Omental fat pad (tissue), 4 donors: Measurements from ENCODE around the gene BOK. TPM values are rescaled to one million over a fixed set of nuclear protein-coding genes. Genes with fewer than 3 reads are reported as not detected.
"Not testable (repeated sequence)": the region's sequence is repeated elsewhere in the genome, so short reads cannot be mapped to it uniquely, and the experiment has no call there.

Source experiments
- ATAC-seq: fragments of 150-250 bp; one replicate; pipeline ENCODE4 v1.9.1; 2016; ENCODE audit warnings: mild to moderate bottlenecking, moderate library complexity; ENCODE audit not compliant: low FRiP score
- DNase-seq: peaks from one replicate; pipeline ENCODE4 v3.0.0-alpha.2; 2019; ENCODE audit warnings: low spot score
- total RNA-seq, 4 donors: library from RNA; depleted of rRNA; stranded (reverse); fragments of >200 nt; gene quantifications; one replicate each; pipeline ENCODE4 v1.1.0, GENCODE V29; 2016
- TF ChIP-seq, protein P1 (sequence below), 3 donors: fragments of 450-650 bp; IDR thresholded peaks; one replicate each; pipeline ENCODE4 v1.5.1; 2016 to 2017; ENCODE audit warnings: antibody characterized with exemption in 3 of 3, mild to moderate bottlenecking in 3 of 3, moderate library complexity in 2 of 3

The BOK gene
- total RNA-seq, 4 donors from 2014 or later, result 79.6 to 179 (median 88.2) TPM

DNA sequence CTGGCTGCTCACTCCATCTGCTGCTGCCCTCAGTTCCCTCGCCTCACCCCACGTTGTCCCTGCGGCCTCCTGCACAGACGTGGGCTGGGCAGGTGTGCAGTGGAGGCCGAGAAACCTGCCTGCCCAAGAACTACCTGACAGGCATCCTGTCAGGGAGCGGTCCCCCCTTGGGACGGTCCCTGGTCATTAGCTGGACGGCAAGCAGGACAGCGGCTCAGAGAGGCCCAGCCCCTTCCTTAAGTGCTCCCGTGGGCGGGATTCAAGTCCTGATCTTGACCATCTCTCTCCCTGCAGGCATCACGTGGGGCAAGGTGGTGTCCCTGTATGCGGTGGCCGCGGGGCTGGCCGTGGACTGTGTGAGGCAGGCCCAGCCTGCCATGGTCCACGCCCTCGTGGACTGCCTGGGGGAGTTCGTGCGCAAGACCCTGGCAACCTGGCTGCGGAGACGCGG lies 11.3 kb downstream of the BOK start:
- DNase-seq, result no peak
- TF ChIP-seq, protein P1, sequence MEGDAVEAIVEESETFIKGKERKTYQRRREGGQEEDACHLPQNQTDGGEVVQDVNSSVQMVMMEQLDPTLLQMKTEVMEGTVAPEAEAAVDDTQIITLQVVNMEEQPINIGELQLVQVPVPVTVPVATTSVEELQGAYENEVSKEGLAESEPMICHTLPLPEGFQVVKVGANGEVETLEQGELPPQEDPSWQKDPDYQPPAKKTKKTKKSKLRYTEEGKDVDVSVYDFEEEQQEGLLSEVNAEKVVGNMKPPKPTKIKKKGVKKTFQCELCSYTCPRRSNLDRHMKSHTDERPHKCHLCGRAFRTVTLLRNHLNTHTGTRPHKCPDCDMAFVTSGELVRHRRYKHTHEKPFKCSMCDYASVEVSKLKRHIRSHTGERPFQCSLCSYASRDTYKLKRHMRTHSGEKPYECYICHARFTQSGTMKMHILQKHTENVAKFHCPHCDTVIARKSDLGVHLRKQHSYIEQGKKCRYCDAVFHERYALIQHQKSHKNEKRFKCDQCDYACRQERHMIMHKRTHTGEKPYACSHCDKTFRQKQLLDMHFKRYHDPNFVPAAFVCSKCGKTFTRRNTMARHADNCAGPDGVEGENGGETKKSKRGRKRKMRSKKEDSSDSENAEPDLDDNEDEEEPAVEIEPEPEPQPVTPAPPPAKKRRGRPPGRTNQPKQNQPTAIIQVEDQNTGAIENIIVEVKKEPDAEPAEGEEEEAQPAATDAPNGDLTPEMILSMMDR (IDR thresholded peaks at IDR 0.05), result no peak

DNA sequence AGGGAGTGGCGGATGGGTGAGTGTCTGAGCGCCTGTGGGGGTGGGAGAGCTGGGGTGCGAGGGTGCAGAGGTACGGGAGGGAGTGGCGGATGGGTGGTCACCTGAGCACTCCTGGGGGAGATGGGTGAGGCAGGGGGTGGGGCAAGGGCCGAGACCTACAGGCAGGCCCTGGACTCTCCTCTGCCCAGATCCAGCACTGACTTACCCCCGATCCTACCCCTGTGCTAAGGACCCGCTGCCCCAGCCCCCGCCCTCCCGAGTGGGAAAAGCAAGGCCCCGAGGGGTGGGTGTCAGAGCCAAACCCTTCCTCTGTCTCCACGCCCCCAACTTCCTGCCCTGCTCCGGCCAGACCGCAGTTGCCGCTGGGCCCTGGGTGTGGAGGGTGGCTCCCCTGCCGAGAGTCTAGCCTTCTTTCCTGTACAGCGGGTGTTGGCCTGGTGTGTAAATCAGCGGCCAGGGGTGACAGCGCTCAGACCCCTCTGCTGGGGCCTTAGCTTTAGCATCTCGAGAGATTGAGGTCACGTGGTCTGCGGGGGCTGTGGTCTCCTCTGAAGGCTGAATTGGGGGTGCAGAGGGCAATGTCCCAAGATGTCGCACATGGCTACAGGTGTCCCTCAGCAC lies 12.5 kb downstream of the BOK start:
- TF ChIP-seq, protein P1 (IDR thresholded peaks at IDR 0.05), result no peak
- DNase-seq, result no peak
- ATAC-seq, result peak; percentile 22

More for the DNA sequence above, 11.3 kb downstream of the BOK start:
- no peak for ATAC-seq

DNA sequence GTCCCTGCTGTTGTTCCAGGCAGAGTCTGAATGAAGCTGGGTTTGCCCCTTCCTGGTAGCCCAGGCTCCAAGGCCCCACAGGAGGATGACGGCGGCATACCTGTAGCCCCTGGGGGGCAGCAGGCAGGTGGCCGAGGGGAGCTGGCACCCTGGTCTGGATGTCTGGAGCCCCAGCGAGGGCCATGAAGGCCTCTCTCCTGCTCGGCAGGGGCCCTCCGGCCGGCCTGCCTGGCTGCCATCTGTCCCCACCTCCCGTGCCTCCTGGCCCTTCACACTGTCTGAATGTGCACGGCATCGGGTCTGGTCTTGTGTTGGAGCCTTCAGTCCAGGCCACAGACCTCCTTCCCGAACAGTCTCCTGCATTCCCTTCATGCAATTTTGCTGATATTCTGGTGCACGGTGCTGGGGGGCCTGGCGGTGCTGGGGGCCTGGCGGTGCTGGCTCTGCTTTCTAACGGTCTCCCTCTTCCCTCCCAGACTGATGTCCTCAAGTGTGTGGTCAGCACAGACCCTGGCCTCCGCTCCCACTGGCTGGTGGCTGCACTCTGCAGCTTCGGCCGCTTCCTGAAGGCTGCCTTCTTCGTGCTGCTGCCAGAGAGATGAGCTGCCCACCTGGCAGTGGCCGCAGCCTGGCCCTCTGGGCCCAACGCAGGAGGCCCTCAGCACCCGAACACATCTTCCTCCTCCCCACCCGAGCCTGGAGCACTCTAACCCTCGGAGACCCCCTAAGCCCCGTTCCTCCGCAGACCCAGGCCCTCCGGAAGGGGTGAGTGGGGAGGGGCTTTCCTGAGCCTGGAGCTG lies 13.5 kb downstream of the BOK start:
- ATAC-seq (no peak), DNase-seq (no peak)
- TF ChIP-seq, protein P1 (IDR thresholded peaks at IDR 0.05), result no peak

DNA sequence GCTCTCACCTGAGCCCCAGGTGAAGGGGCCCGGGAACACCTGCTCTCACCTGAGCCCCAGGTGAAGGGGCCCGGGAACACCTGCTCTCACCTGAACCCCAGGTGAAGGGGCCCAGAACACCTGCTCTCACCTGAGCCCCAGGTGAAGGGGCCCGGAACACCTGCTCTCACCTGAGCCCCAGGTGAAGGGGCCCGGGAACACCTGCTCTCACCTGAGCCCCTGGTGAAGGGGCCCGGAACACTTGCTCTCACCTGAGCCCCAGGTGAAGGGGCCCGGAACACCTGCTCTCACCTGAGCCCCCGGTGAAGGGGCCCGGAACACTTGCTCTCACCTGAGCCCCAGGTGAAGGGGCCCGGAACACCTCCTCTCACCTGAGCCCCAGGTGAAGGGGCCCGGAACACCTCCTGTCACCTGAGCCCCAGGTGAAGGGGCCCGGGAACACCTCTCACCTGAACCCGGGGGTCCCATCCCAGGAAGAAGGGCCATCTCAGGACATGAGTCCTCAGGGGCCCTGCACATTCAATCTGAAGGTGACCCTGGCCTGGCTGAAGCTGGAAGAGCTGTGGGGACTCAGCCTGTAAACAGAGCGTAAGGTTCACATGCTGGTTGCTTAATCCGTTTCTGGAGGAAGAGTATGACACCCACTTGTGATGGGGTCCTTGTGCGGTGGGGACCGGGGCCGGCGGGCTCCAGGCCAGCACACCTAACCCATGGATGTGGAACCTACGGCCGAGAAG lies 14.5 kb downstream of the BOK start:
- DNase-seq, result not testable (repeated sequence)
- peak; percentile 19 for ATAC-seq

DNA sequence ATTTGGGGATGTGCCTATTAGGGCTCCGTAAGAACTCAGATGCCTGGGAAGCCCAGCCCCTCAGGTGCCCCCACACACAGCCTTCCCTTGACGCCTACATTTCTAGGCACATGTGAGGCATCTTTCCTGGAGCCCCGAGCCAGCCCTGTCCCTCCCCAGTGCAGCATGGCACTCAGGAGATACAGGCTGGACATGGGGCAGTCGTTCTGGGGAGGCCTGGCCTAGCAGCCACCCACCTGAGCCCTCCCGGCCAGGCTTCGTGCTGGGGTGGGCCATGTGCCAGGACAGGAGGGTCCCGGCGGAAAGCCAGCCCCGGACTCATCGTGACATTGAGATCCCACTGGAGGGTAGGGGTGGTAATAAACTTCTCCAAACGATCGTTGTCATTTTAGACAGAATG lies 15.2 kb downstream of the BOK start:
- ATAC-seq, result no peak
- TF ChIP-seq, protein P1 (IDR thresholded peaks at IDR 0.05), result no peak
- DNase-seq, result no peak

DNA sequence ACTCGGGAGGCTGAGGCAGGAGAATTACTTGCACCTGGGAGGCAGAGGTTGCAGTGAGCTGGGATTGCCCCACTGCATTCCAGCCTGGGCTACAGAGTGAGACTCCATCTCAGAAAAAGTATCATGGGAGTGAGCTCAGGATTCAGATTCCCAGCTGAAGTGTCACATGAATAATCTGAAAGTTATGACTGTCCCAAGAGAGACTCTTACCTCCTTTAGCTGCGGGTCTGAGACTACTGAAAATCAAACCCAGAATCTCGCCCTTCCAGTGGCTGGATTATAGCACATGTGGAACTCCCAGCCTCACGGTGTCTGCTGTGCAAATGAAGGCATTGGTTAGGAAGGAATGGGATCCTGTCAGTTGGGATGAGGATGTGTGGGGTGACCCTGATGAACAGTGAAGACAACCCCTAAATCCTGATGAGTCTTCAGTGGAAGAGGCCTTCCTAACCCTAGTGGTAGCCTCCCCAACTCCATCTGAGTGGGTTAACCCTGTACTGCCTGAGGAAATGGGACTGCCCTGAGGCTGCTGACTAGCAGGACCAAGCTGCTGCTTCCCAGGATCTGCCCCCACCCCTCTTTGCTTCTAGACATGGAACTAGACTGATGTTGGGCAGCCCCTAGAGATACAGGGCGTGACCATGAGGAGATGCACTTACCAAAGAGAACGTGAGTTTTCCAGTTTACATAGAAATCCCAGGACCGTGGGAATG lies 16.5 kb downstream of the BOK start:
- TF ChIP-seq, protein P1 (IDR thresholded peaks at IDR 0.05), result no peak
- no peak for ATAC-seq
- no peak for DNase-seq
